8988T (cell line): ENCODE measurements around the gene CCDC12.
"Not testable (repeated sequence)": the region's sequence is repeated elsewhere in the genome, so short reads cannot be mapped to it uniquely, and the experiment has no call there.

Source experiments
- DNase-seq: peaks from one replicate; pipeline ENCODE4 v3.0.0; 2011

The CCDC12 gene

DNA sequence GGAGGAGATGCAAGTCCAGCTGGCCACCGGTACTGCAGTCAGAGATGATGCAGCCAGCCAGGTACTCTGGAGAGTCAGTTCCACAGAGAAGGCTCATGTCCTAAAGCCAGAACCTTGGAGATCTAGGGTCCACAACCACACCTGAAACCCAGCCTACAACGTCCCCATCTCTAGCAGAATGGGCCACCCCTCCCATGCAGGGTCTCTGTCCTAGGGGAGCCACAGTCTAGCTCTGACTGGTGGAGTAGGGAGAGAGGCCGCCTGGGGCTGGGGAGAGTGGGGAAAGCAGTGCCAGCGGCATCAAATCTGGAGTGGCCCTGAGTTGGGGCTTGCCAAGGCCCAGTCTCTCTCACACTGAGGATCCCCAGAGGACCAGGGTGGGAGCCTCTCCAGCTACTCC lies 55.5 kb downstream of the CCDC12 start:
- DNase-seq = no peak

DNA sequence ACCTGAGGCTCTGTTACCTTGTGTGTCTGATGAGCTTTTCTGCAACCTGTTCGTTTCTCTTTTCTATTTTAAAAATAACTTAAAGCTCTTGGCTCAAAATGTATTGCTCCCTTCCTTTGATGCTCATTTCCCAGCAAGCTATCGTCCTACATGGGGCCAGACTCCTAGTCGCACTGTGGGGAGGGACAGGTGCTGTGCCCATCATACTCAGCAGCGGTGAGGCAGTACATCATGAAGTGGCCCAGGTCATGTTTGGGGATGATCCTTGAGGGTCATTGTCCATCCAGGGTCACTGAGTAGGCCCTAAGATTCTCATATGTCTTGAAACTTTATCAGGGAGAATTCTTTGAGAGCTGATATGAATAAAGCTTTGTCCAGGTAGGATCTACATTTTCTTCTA lies 57.9 kb downstream of the CCDC12 start:
- no peak for DNase-seq

- no peak for DNase-seq
Measured at GRCh38 chr3:46918202-46918601, 58.3 kb downstream of the CCDC12 start.

DNA sequence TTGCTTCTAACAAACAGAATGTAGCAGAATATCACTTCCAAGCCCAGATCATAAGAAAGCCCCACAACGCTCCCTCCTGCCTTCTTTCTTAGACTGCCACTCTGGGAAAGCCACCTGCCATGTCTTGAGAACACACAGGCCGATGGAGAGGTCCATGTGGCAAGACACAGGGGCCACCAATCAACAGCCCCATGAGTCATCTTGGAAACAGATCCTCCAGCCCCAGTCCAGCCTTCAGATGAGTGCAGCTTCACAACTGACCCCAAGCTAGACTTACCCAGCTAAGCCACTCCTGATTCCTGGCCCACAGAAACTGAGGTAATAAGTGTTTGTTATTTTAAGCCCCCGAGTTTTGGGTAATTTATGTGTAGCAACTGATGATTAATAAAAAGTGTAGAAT lies 59.3 kb downstream of the CCDC12 start:
- DNase-seq = no peak

DNA sequence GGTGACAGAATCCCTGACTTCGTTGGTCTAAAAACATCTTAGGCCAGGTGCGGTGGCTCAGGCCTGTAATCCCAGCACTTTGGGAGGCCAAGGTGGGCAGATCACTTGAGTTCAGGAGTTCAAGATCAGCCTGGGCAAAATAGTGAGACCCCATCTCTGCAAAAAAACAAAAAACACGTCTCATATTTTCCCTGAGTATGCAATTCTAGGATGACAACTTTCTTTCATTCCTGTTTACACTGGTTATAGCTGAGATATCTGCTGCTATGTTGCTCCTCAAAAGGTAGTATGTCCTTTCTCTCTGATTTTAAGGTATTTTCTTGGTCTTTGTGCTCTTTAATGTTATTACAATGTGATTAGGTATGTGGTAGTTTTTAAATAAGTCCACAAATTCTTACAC lies 59.7 kb downstream of the CCDC12 start:
- no peak for DNase-seq

- no peak for DNase-seq
Measured at GRCh38 chr3:46916278-46916677, 60.3 kb downstream of the CCDC12 start.

DNA sequence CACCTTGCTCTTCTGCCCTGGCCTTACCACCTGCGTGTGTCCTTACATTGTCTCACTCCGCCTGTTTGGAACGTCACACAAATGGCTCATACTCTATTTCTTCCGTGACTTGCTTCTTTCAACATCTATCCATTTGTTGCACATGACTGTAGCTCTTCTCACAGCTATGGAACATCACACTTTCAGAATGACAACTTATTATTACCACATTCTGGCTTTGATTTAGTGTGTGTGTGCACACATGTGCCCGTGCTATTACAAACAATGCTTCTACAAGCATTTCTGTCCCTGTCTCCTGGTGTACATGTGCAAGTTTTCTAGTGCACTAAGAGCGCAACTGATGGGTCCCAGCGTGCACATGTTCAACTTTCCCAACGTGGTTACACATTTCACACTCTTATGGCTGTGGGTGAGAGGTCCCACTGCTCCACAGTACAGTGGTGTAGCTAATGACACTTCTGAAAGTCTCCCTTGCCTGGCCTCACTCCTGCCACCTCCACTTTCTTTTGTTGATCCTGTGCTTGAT lies 61.2 kb downstream of the CCDC12 start:
- no peak for DNase-seq

- DNase-seq = no peak
Measured at GRCh38 chr3:46914849-46915248, 61.7 kb downstream of the CCDC12 start.

DNA sequence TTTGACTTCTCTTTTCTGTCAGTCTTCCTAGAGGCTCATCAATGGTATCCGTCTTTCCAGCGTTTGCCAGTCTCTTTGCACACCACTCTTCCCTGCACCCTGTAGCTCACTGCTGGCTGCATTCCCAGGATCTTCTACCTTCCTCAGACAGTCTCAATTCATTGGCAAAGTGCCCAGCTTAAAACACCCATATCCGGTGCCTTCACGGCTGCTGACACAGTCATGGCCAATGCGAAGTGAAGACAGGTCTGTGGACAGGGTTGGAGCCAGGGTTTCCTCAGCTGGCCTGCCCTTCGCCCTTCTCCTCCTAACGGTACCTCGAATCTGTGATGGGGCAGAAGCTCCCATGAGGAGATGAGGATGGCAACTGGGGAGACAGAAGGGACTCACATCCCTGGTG lies 62.9 kb downstream of the CCDC12 start:
- no peak for DNase-seq

DNA sequence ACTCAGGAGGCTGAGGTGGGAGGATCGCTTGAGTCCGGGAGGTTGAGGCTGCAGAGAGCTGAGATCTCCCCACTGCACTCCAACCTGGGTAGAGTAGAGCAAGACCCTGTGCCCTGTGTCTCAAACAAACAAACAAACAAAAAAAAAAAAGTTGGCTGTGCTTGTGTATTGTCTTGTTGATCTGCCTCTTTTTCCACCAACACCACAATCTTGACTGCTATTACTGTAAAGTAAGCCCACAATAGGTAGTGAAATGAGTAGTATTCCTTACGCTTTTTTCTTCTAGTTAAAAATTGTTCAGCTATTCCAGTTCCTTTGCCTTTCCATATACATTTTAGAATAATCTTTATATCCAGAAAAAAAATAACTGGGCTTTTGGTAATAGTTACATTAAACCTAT lies 63.6 kb downstream of the CCDC12 start:
- DNase-seq = no peak

DNA sequence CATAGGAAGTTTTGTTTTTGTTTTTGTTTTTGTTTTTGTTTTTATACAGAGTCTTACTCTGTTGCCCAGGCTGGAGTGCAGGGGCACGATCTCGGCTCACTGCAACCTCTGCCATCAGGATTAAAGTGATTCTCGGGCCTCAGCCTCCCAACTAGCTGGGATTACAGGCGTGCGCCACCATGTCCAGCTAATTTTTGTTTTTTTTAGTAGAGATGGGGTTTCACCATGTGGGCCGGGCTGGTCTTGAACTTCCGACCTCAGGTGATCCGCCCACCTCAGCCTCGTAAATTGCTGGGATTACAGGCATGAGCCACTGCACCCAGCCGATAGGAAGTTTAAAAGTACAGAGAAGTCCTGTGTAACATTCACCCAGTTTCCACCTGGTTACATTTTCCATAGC lies 65.6 kb downstream of the CCDC12 start:
- not testable (repeated sequence) for DNase-seq

DNA sequence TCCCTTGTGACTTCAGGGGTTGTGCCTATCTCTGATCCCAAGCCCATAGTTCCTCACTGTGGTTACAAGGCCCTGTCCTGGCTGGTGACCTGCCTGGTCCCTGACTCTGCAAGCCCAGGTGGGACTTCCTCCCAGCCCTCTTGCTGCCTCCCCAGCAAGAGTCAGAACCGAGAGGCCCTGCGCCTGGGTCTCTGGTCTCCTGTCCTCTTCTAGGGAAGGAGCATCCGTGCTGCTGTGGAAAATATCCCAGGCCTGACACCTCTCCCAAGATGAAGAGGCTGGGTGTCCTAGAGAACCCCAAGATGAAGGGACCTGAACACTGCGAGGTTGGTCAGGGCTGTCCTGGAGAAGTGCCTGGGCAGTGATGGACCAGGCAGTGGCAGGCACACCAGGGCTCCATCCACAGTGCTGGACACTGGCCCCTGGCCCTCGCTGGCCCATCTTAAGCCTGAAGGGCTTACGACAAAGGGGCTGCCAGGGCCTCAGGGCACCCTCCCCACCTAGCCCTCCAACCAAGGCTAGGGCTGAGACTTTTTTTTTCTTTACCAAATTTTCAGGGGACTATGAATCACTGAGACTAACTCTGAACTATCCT lies 66.3 kb downstream of the CCDC12 start:
- peak; percentile 10 for DNase-seq

DNA sequence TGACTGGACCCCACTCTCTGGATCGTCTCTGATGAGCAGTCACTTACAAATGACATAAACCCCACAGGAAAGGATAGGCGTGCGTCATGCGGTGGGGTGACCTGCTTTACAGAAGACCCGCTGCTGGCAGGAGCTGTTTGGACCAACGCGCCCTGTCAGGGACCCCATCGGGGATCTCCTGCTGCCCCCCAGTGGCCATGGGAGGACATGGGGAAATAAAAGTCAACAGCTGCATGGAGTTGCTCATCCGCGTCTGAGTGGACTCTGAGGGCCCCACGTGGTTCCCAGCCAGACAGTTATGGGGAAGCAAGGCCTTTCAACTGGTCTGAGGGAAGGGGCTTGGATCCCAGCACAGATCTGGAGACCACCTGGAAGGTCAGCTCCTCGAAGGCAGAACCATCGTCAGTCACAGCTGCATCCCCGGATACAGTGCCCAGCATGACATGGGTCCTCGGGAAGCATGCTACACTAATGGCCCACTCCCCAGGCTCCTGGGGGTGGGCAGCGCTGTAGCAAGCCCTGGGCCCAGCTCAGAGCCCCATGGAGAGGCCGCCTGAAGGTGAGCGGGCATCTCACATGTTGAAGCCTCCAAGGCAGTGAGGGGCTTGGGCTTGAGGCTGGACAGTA lies 66.9 kb downstream of the CCDC12 start:
- peak; percentile 97 for DNase-seq

DNA sequence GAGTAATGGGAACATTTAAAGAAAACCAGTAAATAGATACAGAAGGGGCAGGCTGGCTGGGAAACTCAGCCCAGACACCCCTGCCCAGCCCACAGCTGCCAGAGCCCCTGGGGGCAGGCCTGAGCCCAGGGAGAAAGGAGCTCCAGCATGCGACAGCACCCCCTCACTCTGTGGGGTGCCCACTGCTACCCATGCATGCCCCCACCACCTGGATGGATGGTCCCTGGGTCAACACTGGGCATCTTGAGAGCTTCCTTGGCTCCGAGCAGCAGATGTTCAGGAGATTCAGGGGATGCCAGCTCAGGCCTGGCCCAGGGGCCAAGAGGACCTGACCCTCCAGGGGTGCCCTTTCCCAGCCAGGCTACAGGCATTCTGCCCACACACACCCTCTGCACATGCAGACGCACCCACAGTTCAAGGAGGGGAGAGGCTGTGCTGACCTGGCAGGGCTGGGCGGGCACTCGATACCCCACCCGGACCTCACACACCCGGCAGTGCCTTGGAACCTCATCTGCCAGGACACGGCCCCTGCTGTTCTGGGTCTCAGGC lies 67.5 kb downstream of the CCDC12 start:
- DNase-seq = peak; percentile 27

GRCh38 chr3:46908294-46908985 lies 68.1 kb downstream of the CCDC12 start:
- peak; percentile 30 for DNase-seq

GRCh38 chr3:46907960-46908293 lies 68.6 kb downstream of the CCDC12 start:
- DNase-seq = no peak

DNA sequence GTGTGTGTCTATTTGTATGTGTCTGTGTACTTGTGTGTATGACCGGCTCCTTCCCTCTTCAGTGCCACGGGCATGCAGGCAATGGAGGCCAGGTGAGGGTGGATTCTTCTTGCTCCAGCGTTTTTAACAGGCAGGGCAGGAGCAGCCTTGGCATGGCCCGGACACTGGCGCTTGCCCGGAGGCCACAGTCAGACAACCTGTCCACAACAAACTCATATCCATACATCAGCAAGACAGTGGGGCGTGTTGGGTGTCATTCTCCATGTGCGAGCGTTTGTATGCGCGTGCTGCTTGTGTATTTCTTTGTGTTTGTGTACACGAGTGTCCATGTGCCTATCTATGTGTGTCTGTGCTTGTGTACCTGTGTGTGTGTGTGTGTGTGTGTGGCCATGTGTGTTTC lies 69.3 kb downstream of the CCDC12 start:
- no peak for DNase-seq

DNA sequence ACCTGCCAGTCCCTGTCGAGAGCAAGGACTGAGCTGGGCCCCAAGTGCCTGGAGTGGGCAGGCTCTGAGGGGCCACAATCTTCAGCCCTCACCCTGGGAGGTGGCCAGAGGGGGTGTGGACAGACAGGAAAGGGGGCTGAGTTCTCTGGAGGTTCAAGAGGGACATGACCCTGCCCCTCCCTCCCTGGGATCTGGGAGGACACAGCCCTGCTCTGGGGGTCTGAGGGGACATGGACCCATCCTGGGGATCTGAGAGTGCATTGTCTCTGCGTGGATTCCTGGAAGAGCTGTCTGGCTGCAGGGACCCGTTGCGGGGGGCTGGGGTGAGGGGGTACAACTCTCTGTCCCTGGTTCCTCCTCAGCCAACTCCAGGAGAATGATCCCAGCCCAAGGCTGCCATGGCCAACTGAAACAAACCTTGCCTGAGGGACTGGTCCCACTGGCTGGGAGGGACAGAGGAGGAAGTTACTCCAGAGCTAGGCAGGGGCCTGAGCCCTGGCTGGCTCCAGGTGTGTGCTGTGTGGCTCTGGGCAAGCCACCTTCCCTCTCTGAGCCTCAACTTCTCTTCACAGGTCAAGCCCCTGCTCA lies 70.0 kb downstream of the CCDC12 start:
- DNase-seq = peak; percentile 37

GRCh38 chr3:46905661-46906451 lies 70.7 kb downstream of the CCDC12 start:
- peak; percentile 26 for DNase-seq

DNA sequence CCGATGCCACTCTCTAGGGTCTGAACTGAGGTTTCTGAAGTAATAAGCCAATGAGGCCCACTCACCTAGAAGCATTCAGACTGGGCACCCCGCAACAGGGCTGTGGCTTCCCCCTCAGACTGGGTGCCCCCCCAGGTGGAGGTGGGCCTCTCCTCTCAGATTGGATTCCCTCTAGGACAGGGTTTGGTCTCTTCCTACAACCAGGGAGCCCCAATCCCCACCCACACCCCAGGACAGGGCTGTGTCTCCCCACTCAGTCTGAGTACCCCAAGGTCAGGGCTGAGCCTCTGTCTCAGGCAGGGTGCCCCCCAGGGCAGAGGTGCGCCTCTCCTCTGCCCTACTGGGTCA lies 71.4 kb downstream of the CCDC12 start:
- DNase-seq = no peak

DNA sequence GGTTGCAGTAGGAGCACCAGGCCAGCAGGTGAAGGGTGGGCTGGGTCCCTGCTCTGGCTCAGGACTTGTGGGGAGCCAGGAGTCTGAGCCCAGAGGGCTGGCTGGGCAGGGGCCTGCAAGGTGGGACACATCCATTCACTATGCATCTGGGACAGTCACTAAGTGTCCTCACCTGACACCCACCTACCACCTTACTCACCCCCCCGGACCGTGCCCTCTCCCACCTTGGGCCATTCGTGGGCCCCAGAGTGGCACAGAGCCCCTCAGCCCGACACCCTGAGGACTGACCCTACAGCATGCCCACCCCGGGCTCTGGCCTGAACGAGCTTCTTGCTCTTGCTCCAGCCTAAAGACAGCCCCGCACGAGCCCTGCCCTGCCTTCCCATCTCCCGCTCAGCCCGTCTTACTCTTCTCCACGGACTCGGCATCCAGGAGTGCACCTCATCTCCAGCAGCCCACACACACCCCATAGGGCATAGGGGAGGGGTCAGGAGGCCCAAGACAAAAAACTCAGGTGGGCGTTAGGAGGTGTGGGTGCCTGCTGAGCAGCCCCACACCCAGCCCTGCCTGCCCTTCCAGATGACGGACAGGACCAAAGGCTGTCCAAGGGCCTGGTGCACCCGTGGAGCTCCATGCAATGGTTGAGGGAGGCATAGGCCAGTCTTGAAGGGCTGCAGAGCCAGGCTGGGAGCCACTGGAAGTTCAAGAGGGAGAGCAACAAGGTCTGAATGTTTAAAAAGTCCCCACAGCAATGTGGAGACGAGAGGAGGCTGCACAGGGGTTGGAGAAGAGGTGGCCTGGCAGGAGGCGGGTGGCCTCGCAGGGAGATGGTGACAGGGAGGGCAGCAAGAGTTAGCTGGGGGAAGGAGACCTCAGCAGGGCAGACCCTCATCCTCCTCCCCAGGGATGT lies 72.0 kb downstream of the CCDC12 start:
- DNase-seq = no peak
